ENCODE measurements around the gene EDN2. TPM values are rescaled to one million over a fixed set of nuclear protein-coding genes. Genes with fewer than 3 reads are reported as not detected.

The EDN2 gene
- total RNA-seq, 1 experiment from 2014 or later: 0.24 TPM

- Histone ChIP-seq H3K14ac (ENCODE audit: insufficient read depth, low read length) (no peak overlapping the region; the same call in 1 of the 2 replicates), H2BK5ac (ENCODE audit: insufficient read length, low read length) (no peak overlapping the region), H2BK120ac (ENCODE audit: low read depth, low read length, poor library complexity, severe bottlenecking) (no peak overlapping the region), H4K5ac (ENCODE audit: insufficient read length, low read depth, low read length) (no peak overlapping the region), H2BK20ac (ENCODE audit: low read depth, low read length, poor library complexity, severe bottlenecking) (no peak overlapping the region), H3K9ac (ENCODE audit: extremely low read depth, insufficient read length, low read length) (no peak overlapping the region), H3K79me2 (ENCODE audit: insufficient read depth, low read length) (no peaks in the 10 kb centered on the region), H4K8ac (replicated peaks; ENCODE audit: insufficient read length, low read depth, low read length) (no peak overlapping the region), H3K23ac (ENCODE audit: insufficient read length, low read depth, low read length) (no peak overlapping the region), H2AFZ (ENCODE audit: low read length) (no peak overlapping the region), H2AK5ac (ENCODE audit: insufficient read length, low read length) (no peak overlapping the region), H3K4me2 (ENCODE audit: insufficient read depth, insufficient read length, low read length) (no peak overlapping the region), H3K23me2 (ENCODE audit: insufficient read length, low read depth, low read length, poor library complexity, severe bottlenecking) (no peaks in the 10 kb centered on the region), H3K4ac (ENCODE audit: low read depth, low read length) (no peak overlapping the region), H3T11ph (ENCODE audit: low read length) (no peak overlapping the region), H2BK12ac (ENCODE audit: insufficient read length, low read depth, low read length) (no peak overlapping the region), H3K27ac (ENCODE audit: insufficient read length, low read depth, low read length) (no peak overlapping the region), H3K56ac (ENCODE audit: insufficient read length, low read depth, low read length) (no peak overlapping the region), H4K20me1 (ENCODE audit: control insufficient read depth, insufficient read depth, insufficient read length) (no peaks in the 10 kb centered on the region), H3K27me3 (ENCODE audit: insufficient read depth, low read length) (no peaks in the 10 kb centered on the region), H2BK15ac (ENCODE audit: low read depth, low read length) (no peak overlapping the region), H3K18ac (ENCODE audit: insufficient read length, low read depth, low read length) (no peak overlapping the region), H3K4me1 (ENCODE audit: insufficient read depth, low read length) (peaks cover 4% of the 10 kb centered on the region; the same call in 1 of the 2 replicates), H3K79me1 (ENCODE audit: insufficient read depth, low read depth, low read length, poor library complexity, severe bottlenecking) (no peaks in the 10 kb centered on the region), H3K9me3 (ENCODE audit: control insufficient read depth, low read depth, low read length) (no peaks in the 10 kb centered on the region), H4K91ac (ENCODE audit: insufficient read length, low read depth, low read length) (no peak overlapping the region)
- Mint-ChIP-seq H3K9me3 (no peaks in the 10 kb centered on the region), H3K27ac (no peak overlapping the region), H3K27me3 (ENCODE audit: low read depth) (peaks cover 4% of the 10 kb centered on the region), H3K4me3 (no peak overlapping the region), H3K36me3 (ENCODE audit: insufficient read depth in 1 of 3, low read depth in 3 of 3) (no peaks in the 10 kb centered on the region), H3K4me1 (peaks cover 20 to 24% of the 10 kb centered on the region in 2 experiments)
- WGBS (ENCODE audit: extremely low coverage, insufficient read length, low lambda C conversion rate): no CpG with 5 or more reads among the region's 5 CpGs
- DNase-seq: no peak
- no peak for TF ChIP-seq CTCF (conservative IDR thresholded peaks at IDR 0.05)
These were observed 18.4 kb upstream of the EDN2 start for GRCh38 chr1:41502912-41503311.

Data from H9 (cell line).